GM21786 (cell line): ENCODE results near the gene OR6J1.
"Not testable (repeated sequence)": the region's sequence is repeated elsewhere in the genome, so short reads cannot be mapped to it uniquely, and the experiment has no call there.

Experiments
- ATAC-seq: cut with Tn5 transposase; IDR thresholded peaks from one replicate; pipeline ENCODE4 v1.9.1; 2021; ENCODE audit not compliant: unreplicated experiment

OR6J1 gene

DNA sequence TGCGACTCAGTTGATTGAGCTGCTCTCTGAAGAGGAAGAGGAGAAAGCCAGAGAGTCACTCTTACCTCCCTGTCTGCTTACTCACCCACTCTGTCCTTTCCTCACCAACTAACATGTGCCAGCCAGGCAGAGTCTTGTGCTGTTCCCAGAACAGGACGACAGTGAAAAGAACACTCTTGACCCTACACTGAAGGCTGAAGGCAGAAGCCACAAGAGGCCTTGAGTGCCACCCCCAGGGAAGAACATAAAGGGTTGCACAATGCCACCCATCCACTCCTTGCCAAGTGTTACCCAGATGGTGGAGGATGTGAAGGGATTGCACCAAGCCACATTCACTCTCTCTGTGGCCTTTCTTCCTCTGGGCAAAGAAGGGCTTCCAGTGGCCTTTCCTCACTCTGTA is 33.2 kb downstream of the OR6J1 start:
- ATAC-seq = no peak

DNA sequence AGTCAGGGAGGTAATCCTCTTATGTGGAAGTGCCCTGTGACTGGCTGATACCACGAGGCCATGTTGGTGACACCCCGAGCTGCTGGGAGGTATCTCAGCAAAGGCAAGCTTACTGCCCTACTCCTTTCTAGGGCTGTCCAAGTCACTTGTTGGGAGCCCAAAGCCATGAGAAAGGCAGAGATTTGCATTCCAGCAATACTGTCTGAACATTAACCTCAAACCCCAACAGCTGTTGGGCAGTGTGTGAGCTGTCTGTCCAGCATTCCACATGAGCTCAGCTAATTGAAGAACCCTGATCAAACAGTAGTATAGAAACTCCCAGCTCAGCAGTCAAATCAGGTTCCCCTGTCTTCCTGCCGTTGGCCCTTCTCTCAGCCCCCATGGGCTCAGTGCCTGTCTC is 36.9 kb downstream of the OR6J1 start:
- no peak for ATAC-seq

DNA sequence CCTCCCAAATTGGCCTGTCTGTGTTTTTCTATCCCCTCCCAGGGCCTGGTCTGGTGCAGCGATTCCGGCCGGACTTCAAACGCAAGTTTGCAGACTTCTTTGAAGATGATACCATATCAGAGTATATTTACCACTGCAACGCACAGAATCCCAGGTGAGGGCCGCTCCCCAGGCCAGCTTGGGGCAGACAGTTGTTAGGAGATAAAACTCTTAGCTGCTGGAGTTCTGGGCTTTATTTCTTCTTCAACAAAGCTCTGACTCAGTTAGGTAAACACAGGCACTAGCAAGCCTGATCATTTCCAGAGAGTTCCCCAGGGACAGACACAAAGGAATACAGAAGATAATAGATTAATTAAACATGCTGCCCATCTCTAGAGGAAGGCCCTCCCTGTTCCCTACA is 37.8 kb downstream of the OR6J1 start:
- no peak for ATAC-seq

DNA sequence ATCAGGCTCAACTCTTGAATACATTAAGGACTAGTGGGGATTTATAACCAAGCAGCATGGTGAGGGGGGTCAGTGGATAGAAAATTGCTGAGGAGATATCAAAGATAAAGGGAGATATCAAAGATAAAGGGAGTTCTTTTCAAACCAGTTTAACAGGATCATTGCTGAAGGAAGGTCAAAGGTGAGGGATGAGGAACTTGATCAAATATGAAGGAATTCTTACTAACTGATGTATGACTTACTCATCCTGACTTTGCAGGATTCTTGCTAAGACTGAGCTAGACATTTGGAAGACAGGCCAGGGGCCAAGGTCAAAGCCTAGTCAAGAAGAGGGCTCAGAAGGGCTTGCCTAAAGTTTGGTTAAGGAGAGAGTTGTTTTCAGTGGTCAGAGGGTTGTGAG is 41.3 kb downstream of the OR6J1 start:
- ATAC-seq = no peak

DNA sequence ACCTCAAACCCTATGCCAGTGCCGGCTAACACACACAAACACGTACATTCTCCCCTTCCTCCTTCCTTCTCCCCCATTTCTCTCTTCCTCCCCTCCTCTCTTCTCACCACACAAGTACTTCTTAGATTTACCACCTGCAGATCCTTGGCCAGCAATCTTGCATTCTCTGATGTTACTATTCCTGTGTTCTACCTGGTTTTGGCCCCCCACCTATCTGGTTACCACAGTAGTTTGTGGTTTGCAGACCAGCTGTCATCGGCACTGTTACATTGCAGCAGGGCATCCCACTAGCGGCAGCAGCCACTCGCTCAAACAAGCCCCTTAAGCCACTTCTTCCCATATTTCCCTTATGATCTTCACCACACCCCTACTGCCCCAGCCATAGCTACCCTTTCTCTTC is 42.2 kb downstream of the OR6J1 start:
- ATAC-seq = no peak

DNA sequence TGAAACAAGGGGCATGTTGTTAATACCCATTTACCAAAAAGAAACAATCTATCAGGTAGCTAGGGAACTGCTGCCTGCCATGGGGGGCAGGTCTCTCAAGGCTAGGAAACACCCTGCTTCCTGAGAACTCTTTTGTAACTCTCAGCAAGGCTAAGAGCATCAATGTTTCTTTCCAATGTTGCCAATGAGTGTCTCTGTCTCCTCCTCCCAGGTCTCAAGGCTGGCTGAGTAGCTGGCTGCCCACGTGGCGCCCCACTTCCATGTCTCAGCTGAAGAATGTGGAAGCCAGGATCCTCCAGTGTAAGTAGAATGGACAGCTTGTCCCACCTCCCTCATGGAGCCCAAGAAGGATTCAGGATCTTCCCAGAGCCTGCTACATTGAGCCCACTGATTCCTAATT is 42.7 kb downstream of the OR6J1 start:
- no peak for ATAC-seq

DNA sequence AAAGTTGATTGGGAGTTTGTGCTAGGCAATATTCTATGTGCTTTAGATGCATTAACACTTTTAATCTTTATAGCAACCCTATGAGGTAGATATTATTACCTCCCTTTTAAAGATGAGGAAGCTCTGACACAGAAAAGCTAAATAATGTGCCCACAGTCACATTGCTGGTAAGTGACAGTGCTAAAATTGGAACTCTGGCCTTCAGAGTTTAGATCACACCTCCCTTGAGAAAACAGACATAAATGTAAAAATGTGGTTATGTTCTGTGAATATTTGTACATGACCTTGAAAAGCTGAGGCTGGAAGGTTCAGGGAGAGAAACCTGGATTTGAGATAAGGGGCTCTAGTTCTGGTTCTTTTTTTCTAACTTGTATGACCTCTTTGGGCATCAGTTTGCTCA is 44.1 kb downstream of the OR6J1 start:
- ATAC-seq = no peak

DNA sequence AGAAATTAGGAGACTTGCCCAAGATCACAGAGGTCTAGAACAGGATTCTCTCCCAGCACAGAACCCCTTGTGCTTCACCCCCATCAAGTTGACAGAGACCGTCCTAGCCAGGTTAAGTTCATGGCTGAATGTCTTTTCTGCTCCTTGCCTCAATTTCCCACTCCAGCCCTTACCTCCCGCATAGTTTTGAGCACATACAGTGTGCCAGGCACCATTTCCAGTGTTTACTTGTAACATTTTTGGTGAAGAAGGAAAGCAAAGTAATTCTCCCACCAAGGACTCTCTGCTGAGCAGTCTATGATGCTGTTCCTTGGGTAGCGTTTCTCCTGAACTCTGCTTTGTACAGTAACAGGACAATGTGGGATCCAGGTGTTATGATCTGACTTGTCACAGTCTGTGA is 44.8 kb downstream of the OR6J1 start:
- ATAC-seq = no peak

DNA sequence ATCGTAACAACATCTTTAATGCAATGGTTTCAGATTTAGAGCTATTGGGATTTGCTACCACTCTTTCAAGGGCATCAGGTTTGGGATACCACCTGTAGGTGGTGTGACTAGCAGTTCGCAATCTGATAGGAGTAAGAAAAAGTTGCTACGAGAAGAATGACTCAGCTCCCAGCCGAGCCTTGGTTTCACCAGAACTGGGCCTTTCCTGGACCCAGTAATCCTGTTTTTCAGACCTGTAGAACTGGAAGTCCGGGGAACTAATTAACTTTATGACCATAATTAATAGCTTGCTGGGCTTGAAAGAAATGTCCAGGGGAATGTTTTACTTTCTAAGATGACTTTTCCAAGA is 45.3 kb downstream of the OR6J1 start:
- no peak for ATAC-seq

DNA sequence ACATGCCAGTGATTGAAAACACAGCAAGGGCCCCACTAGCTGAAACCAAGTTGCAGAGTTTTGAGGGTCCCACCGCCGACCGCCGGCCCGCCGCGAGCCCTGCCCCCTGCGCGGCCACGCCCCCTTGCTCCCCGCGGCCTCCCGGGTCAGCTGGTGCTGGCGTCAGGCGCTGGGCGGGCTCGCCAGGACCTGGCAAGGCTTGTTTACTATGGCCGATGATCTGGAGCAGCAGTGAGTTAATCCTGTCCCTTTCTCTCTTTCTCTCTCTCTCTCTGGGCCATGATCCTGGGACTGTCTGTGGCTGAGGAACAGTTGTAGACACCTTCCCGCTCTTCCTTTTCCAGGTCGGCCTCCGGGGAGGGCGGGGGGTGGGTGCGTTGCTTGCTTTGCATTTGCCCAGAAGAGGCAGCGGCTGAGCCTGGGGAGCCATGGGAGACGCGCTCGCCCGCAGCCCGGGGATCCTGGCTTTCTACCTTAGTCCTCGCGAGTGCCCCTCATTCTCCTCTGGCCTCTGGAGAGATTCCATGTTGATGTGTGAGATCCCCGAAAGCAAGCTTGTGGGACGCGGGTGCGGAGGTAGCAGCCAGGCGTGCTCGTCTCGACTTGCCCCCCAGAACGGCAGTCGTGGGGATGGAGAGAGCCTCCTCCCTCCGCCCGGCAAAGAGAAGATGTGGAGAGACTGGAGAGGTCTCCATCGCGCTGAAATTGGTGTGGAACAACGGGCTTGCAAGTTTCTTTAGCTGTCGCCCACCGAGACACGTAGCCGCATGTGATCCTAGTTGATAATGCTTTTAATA is 45.9 kb downstream of the OR6J1 start, which contains the start of gene ABHD4:
ABHD4 (plus strand) TSS at position 202 of the 797 bp plus-strand sequence; CDS start at position 209, 7 bp downstream.
- peak; percentile 88 for ATAC-seq

DNA sequence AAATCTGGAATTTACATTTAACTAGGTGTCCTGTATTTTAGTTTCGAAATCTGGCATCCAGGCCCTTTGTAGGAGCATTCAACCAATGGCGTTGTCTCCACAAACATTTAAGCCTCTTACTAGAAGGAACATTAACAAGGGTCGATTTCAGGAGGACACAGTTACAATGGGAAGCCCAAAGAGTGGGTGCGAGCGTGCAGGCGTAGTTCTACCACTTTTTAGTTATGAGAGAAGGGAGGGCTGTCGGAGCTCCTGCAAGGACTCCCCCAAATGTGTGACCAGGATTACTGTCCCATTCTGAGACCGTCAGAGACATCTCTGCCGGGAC is 46.4 kb downstream of the OR6J1 start:
- peak; percentile 23 for ATAC-seq

DNA sequence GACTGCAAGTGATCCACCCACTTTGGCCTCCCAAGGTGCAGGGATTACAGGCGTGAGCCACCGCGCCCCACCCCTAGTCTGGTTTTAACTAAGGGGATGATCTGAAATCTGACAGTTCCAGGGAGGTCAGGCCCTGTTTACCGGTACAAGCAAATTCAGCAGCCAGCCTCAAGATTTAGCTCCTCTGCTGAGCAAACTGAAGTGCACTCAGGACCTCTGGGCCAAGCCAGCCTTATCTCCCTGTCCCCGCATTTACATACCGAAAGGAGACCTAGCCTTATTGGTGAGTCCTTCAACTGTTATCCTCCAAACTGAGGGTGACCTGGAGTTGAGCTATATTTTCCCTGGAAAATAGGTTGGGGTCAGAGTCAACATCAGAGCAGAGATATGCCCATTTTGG is 46.9 kb downstream of the OR6J1 start:
- ATAC-seq = no peak

DNA sequence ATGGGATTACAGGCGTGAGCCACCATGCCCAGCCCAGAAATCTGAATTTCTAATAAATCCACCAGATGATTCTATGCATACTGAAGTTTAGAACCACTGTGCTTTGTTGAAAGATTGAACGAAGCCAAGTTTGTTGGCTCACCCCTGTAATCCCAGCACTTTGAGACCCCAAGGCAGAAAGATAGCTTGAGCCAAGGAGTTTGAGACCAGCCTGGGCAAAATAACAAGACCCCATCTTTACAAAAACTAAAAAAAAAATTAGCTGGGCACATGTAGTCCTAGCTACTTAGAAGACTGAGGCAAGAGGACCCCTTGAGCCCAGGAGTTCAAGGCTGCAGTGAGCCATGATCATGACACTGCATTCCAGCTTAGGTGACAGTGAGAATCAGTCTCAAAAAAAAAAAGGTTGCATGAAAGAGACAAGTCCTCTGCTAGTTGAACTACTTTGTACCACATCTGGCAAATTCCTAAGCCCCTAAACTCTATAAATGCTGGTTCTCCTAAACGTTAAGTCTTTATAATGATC is 47.7 kb downstream of the OR6J1 start:
- no peak for ATAC-seq

DNA sequence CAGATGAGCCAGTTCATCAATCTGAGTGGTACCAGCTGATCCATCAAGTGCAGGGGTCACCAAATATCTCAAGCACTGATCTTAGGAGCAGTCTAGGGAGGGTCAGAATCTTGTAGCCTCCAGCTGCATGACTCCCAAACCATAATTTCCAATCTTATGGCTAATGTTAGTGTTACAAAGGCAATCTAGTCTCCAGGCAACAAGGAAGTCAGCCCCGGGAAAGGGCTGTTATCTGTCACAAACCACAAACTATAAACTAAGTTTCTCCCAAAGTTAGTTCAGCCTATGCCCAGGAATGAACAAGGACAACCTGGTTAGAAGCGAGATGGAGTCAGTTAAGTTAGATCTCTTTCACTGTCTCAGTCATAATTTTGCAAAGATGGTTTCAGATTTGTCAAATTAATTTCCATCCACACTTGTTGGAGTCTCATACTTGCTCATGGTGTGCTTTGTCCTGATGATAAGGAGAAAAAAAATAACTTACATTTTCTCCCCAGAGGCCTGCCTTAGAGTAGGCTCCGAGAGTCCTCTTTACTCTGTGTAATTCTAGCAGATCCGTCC is 49.9 kb downstream of the OR6J1 start:
- ATAC-seq = no peak

DNA sequence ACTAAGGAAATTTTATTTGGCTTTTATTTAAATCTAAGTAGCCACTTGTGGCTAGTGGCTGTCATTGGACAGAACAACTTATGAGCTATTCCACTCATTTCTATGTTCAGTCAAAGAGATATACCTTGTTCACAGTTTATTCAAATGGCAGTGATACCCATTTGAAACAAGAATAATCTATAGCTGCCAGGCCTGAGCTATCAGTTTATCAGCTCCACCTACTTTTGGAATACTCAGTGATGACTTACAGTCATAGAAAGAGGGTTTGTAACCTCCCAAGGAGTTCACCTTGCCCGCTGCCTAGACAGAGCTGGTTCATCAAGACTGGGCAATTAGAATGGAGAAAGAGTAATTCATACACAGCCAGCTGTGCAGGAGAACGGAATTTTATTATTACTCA is 50.6 kb downstream of the OR6J1 start:
- no peak for ATAC-seq

DNA sequence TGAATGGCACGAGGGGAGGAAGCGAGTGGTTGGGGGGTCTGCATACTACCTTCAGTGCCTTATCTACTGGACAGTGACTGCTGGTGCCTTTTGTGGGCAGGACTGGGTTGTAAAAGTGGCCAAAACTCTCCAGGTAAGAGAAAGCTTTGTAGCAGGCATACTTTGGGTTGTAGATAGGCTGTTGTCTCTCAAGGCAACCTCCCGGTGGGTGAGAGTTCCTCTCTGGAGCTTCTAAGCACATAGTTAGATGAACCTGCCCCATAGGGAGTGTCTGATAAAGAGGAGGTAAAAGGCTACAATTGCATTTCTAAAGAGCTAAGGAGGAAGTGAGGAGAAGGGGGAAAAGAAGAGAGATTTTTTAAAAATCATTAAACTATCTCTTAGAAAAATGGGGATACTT is 51.0 kb downstream of the OR6J1 start:
- ATAC-seq = no peak

DNA sequence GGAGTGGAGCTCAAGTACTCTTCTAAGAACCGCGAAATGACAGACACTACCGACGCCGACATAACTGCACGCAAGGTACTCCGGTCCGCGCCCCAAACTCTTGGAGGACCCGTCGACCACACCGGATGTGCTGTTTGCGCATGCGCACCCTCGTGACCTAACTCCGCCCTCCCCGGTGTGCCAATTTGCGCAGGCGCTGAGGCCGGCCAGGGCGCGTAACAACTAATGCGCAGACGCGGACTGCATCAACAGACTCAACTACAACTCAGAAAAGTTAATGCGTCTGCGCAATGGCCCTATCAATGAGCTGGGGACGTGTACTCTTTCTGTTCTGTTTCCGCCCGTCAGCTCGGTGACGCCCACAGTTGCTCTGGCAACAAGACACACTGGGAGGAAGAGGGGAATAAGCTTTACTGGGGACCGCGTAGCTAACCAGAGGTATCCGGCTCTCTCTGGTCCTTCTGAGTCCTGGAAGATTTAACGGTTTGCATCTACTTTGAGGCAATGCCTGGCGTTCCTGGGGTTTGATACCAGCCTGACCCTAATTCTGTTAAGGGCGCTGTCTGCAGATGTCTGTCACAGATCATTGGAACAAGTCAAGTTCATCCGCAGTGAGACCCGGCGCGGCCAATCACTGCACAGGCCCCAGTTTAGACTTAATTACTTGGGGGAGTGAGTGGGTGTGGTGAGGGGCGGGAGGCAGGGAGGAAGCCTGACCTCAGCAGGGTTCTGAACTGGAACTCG is 54.9 kb downstream of the OR6J1 start, which contains the start of gene DAD1:
DAD1 (minus strand) TSS at position 129 of the 744 bp plus-strand sequence; CDS start at position 62, 67 bp downstream.
- peak; percentile 95 for ATAC-seq

DNA sequence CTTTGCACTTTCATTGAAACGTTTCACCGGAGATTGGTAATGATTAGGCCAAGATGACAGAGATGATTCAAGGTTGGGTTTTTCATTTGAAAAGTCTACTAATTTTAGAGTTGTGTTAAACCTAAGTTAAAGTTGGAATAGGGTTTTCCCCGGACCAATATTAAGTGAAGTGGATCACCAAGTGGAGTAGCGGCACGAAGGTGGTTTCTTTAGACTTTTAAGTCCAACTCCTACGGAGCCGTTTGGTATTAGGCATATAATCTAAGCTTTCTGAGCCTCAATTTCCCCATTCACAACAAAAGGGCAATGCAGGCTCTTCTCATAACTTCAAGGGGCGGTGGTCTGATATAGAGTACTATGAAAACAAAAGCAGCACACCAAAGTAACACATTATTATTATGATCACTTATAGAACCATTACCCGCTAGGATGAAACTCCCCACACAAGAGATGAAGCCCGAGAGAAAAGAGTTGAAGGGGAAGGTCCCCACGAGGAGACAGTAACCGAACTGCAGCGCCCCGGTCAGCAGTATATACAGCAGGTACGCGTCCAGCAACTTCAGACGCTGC is 55.5 kb downstream of the OR6J1 start:
- no peak for ATAC-seq

DNA sequence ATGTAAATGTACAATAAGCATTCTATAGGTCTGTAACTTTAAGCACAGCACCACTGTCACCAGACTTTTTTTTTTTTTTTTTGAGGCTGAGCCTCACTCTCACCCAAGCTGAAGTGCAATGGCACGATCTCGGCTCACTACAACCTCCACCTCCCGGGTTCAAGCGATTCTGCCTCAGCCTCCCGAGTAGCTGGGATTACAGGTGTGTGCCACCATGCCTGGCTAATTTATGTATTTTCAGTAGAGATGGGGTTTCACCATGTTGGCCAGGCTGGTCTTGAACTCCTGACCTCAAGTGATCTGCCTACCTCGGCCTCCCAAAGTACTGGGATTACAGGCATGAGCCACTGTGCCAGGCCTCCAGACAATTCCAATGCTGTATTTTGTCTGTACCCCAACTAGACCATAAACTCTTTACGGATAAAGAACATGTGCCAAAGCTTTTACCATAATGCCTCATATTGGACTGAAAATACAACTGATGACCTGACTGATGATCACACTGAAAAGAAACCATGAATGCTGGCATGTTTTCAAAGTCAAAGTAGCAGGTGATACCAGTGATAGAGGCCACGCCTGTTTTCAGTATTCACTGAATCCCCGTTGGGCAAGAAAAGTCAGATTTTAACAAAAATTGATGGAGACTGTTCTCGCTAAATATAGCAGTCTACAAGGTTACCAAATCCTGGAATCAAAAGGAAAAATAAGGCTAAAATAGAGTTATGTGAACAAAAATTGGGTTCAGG is 56.3 kb downstream of the OR6J1 start:
- ATAC-seq = not testable (repeated sequence)

DNA sequence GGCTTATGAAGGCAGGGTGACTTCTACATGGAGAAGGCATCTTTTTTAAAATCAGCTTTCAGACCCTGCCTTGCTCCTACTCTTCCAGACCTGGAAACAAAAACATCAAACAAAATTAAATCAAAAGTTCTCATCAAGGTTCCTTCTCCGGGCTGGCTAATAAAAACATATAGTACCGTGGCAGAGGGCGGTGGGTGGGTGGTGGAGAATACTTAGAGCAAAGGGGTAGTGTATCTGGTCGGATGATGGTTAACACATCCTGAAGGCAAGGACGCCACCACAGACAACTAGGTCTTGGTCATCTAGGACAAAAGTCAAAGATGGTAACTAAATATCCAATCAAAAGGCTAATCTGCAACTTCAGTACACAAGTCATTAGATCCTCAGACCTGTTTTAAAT is 56.9 kb downstream of the OR6J1 start:
- ATAC-seq = no peak

DNA sequence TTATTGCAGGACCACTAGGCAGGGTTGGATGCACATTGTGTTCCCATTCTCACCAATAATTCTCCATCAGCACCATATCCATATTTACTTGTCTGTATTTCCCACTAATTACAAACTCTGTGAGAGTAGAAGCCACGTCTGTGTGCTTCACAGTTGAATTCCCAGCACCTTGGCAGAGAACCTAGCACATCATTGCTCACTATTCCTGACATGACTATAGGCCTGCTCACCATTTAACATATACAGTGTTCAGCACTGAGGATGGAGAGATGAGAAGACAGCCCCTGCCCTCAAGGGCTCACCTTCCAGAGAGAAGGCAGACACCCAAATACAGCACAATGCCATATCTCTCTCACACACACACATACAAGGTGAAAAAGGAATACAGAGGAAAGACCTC is 60.2 kb downstream of the OR6J1 start:
- no peak for ATAC-seq
